Central memory CD8-positive, alpha-beta T cell (primary cell): ENCODE measurements around the gene FRA10AC1.

ENCODE experiments used
- ATAC-seq: fragments of 150-1000 bp; cut with Tn5 transposase; replicated peaks from 2 replicates; pipeline ENCODE4 v1.10.0; 2022; ENCODE audit warnings: mild to moderate bottlenecking, moderate FRiP score, moderate number of reproducible peaks; ENCODE audit not compliant: poor library complexity, severe bottlenecking; ENCODE audit errors: extremely low read depth
- DNase-seq, 2 donors: peaks; one replicate each; pipeline ENCODE4 v3.0.0; 2021; ENCODE audit warnings: low spot score in 2 of 2
- H3K27ac Mint-ChIP-seq: one replicate; pipeline ENCODE4 v1.8.0; 2022; ENCODE audit warnings: low read depth, mild to moderate bottlenecking, moderate library complexity, mixed read lengths
- H3K27me3 Mint-ChIP-seq: one replicate; pipeline ENCODE4 v1.8.0; 2022; ENCODE audit warnings: mixed read lengths
- H3K36me3 Mint-ChIP-seq: one replicate; pipeline ENCODE4 v1.8.0; 2022; ENCODE audit warnings: mild to moderate bottlenecking, moderate library complexity, mixed read lengths; ENCODE audit not compliant: insufficient read depth
- H3K4me1 Mint-ChIP-seq: one replicate; pipeline ENCODE4 v1.8.0; 2022; ENCODE audit warnings: mixed read lengths
- H3K4me3 Mint-ChIP-seq: one replicate; pipeline ENCODE4 v1.8.0; 2022; ENCODE audit warnings: mild to moderate bottlenecking, moderate library complexity, mixed read lengths
- H3K9me3 Mint-ChIP-seq: one replicate; pipeline ENCODE4 v1.8.0; 2022; ENCODE audit warnings: mixed read lengths

The FRA10AC1 gene

DNA sequence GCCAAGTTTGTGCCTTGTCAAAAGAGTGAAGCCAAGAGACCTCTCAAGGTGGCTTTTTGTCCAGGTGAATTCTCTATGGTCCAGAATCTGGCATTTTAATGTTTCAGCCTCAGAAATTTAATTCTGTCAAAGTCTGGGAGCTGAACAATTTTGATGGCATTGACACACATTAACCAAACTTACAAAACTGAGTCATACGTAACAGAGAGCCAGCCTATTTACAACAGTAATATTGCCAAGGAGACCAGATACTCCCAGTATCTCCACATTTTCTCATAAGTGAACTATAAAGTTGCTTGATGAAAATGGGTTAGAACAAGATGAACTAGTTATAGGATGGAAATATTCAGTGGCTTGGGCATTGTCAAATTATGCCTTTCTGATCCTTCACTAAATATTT, 46.2 kb downstream of the FRA10AC1 start:
- H3K4me1 Mint-ChIP-seq = no peaks in the 10 kb centered on the region
- no peak overlapping the region for H3K27ac Mint-ChIP-seq
- ATAC-seq (no peak), DNase-seq (no peak)
- H3K36me3 Mint-ChIP-seq = peaks cover 4% of the 10 kb centered on the region
- no peaks in the 10 kb centered on the region for H3K27me3 Mint-ChIP-seq
- no peaks in the 10 kb centered on the region for H3K9me3 Mint-ChIP-seq
- H3K4me3 Mint-ChIP-seq = no peak overlapping the region

DNA sequence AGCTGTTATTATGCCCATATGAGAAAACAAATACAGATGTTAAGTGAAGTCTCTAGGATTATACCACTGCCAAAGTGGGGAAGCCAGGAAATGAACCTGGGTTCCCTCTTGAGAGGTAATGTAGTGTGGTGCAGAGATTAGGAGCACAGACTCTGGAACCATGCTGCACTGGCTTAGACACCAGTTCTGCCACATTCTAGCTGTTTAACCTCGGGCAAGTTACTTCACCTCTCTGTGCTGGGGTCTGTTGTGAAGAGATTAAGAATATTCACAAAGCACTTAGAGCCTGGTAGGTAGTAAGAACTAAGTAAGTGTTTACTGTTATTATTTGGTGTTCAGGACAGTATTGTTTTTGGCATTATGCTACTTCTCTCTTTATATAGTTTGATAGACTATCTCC, 48.2 kb downstream of the FRA10AC1 start:
- Mint-ChIP-seq H3K27me3 (no peaks in the 10 kb centered on the region), H3K36me3 (no peaks in the 10 kb centered on the region), H3K27ac (no peak overlapping the region), H3K4me3 (no peak overlapping the region), H3K4me1 (no peaks in the 10 kb centered on the region), H3K9me3 (no peaks in the 10 kb centered on the region)
- DNase-seq (no peak), ATAC-seq (no peak)

DNA sequence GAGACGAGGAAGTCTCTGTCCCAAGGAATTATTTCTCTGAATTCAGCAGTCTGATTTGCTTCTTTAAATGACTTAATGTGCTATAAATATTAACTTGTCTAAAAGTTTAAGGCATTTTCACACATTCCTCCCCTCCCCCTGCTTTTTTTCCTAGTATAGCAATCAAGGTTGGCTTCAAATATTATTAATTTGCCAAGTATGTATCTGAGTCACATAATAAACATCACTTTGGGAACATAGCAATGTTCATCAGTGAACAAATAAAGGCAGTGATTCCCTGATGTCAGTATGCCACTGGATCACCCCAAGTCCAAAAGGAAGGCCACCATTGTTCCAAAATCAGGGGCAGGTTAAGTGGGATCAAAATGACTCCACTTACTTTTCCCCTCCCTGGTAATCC, 49.5 kb downstream of the FRA10AC1 start:
- DNase-seq = no peak
- no peak overlapping the region for H3K4me3 Mint-ChIP-seq
- no peak overlapping the region for H3K27ac Mint-ChIP-seq
- H3K36me3 Mint-ChIP-seq = no peaks in the 10 kb centered on the region
- no peaks in the 10 kb centered on the region for H3K9me3 Mint-ChIP-seq
- H3K4me1 Mint-ChIP-seq = no peaks in the 10 kb centered on the region
- H3K27me3 Mint-ChIP-seq = peaks cover under 1% of the 10 kb centered on the region
- no peak for ATAC-seq

- Mint-ChIP-seq H3K4me1 (no peaks in the 10 kb centered on the region), H3K9me3 (no peaks in the 10 kb centered on the region), H3K27me3 (peaks cover 41% of the 10 kb centered on the region), H3K4me3 (no peak overlapping the region), H3K27ac (no peak overlapping the region), H3K36me3 (no peaks in the 10 kb centered on the region)
- no peak for DNase-seq
- ATAC-seq = no peak
Observed at GRCh38 chr10:93639791-93640190, 62.6 kb downstream of the FRA10AC1 start.

DNA sequence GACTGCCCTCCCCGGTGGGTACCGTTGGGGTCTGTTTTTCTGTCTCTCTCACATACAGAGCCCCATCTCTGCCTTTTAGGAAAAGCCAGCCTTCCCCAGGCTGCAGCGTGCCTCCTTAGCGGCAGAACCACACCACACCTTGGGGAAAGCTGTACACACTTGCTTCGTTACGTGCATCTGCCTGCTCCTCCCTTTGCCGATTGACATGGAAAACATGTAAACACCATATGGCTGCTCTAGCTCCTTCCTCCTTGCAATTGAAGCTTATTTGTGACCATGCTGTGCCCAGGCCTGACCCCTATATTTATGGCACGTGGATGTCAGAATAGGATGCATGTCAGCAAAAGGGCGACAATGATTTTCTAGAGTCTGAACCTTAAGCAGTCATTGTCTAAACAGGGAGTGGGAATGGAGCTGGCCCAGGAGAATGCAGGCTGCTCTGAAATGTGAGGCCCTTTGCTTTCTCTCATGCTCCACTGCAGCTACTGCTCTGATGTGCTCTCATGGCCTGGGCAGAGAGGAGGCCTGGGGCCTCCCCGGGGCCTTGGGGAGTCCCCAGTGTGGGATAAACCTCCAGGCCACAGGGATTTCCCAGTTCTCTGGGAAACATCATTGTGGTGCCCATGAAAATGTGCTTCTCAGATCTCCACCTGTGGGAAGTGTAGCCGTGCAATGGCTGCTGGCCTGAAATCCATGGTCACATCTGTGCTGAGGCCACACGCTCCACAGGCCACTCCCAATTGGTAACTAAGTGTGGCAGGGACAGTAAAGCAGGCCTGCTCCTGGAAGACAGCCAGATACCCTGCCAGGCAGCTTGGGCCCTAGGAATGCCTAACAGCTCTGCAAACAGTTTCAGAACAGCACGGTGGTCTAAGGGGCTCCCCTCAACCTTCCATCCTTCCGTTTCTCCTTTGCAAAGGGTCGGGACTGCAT, 71.5 kb downstream of the FRA10AC1 start:
- H3K36me3 Mint-ChIP-seq = no peaks in the 10 kb centered on the region
- H3K9me3 Mint-ChIP-seq = no peaks in the 10 kb centered on the region
- DNase-seq (no peak), ATAC-seq (no peak)
- no peak overlapping the region for H3K4me3 Mint-ChIP-seq
- no peaks in the 10 kb centered on the region for H3K4me1 Mint-ChIP-seq
- H3K27me3 Mint-ChIP-seq = peaks cover 37% of the 10 kb centered on the region
- no peak overlapping the region for H3K27ac Mint-ChIP-seq

GRCh38 chr10:93629647-93630305, 72.6 kb downstream of the FRA10AC1 start:
- H3K27ac Mint-ChIP-seq = no peak overlapping the region
- DNase-seq = no peak
- H3K9me3 Mint-ChIP-seq = no peaks in the 10 kb centered on the region
- peaks cover 44% of the 10 kb centered on the region for H3K27me3 Mint-ChIP-seq
- ATAC-seq = no peak
- no peaks in the 10 kb centered on the region for H3K36me3 Mint-ChIP-seq
- no peaks in the 10 kb centered on the region for H3K4me1 Mint-ChIP-seq
- no peak overlapping the region for H3K4me3 Mint-ChIP-seq

DNA sequence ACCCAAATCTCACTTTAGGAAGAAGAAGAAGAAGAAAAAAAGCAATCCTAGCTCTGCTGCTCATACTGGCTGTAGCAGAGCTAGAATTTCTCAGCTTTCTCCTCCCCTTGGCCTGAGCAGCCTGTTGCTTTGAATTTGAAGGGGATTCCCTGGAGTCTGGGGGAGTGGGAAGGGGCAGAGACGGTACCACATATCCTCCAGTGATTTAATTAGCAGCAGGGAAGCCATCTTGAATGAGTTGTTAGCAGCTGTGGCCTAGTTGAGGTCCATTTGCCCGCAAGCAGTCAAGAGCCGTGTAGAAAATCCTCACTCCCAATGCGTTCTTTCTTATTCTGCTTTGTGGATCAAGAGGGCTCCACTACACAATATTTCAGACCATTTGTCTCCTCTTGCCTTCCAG, 73.5 kb downstream of the FRA10AC1 start:
- Mint-ChIP-seq H3K27me3 (peaks cover 52% of the 10 kb centered on the region), H3K27ac (no peak overlapping the region), H3K9me3 (no peaks in the 10 kb centered on the region), H3K4me3 (no peak overlapping the region), H3K4me1 (no peaks in the 10 kb centered on the region), H3K36me3 (no peaks in the 10 kb centered on the region)
- DNase-seq (no peak), ATAC-seq (no peak)

DNA sequence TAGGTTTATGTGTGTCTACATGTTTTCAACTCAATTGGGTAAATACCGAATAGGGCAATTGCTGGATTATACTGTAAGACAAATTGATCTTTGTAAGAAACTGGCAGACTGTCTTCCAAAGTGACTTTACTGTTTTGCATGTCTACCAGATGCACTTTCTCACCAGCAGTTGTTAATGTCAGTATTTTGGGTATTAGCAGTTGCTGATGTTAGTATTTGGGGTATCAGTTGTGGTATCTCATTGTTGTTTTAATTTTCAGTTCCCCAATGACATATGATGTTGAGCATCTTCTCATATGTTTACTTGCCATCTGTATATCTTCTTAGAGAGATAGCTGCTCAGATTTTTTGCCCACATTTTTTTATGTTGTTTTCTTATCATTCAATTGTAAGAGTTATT, 79.5 kb downstream of the FRA10AC1 start:
- no peaks in the 10 kb centered on the region for H3K9me3 Mint-ChIP-seq
- peaks cover 2% of the 10 kb centered on the region for H3K36me3 Mint-ChIP-seq
- DNase-seq (no peak), ATAC-seq (no peak)
- no peak overlapping the region for H3K27ac Mint-ChIP-seq
- no peak overlapping the region for H3K4me3 Mint-ChIP-seq
- H3K27me3 Mint-ChIP-seq = peaks cover 25% of the 10 kb centered on the region
- H3K4me1 Mint-ChIP-seq = no peaks in the 10 kb centered on the region

- H3K27ac Mint-ChIP-seq = no peak overlapping the region
- peaks cover 25% of the 10 kb centered on the region for H3K27me3 Mint-ChIP-seq
- no peak for DNase-seq
- H3K9me3 Mint-ChIP-seq = no peaks in the 10 kb centered on the region
- ATAC-seq = no peak
- no peak overlapping the region for H3K4me3 Mint-ChIP-seq
- H3K36me3 Mint-ChIP-seq = peaks cover 2% of the 10 kb centered on the region
- H3K4me1 Mint-ChIP-seq = no peaks in the 10 kb centered on the region
Observed at GRCh38 chr10:93620925-93621324, 81.5 kb downstream of the FRA10AC1 start.
